PC-9 (cell line): Measurements from ENCODE around the gene IL4R.

ENCODE experiments used
- EZH2 ChIP-seq: fragments of 200-600 bp; sonication (generic); IDR thresholded peaks from 2 replicates; pipeline ENCODE4 v1.8.0; 2017; ENCODE audit warnings: antibody characterized with exemption, low read depth
- TF ChIP-seq, protein P1 (sequence below): fragments of 200-600 bp; sonication (generic); conservative IDR thresholded peaks from 2 replicates; pipeline ENCODE4 v1.6.1; 2017; ENCODE audit warnings: mixed run types, antibody characterized with exemption, mild to moderate bottlenecking, moderate library complexity

DNA sequence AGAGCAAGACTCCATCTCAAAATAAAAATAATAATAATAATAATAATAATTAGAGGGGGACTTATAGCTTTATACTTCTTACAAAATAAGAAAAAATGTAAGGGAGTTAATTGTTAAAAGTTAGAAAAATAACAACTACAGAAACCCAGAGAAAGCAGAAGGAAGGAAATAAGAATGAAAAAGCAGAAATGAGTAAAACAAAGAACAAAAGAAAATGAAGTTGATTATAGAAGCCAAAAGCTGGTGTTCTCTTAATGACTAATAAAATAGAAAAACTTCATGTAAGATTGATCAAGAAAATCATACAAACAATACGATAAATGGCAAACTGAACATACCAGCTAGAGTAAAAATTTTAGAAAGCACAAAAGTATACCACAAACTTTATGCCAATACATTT, 38.4 kb upstream of the IL4R start:
- TF ChIP-seq, protein P1, sequence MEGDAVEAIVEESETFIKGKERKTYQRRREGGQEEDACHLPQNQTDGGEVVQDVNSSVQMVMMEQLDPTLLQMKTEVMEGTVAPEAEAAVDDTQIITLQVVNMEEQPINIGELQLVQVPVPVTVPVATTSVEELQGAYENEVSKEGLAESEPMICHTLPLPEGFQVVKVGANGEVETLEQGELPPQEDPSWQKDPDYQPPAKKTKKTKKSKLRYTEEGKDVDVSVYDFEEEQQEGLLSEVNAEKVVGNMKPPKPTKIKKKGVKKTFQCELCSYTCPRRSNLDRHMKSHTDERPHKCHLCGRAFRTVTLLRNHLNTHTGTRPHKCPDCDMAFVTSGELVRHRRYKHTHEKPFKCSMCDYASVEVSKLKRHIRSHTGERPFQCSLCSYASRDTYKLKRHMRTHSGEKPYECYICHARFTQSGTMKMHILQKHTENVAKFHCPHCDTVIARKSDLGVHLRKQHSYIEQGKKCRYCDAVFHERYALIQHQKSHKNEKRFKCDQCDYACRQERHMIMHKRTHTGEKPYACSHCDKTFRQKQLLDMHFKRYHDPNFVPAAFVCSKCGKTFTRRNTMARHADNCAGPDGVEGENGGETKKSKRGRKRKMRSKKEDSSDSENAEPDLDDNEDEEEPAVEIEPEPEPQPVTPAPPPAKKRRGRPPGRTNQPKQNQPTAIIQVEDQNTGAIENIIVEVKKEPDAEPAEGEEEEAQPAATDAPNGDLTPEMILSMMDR, result no peak
- TF ChIP-seq EZH2, result no peak
